Measurements from ENCODE around the gene STK17A. TPM values are rescaled to one million over a fixed set of nuclear protein-coding genes. Genes with fewer than 3 reads are reported as not detected.

STK17A gene
- polyA plus RNA-seq, 1 donor from 2014 or later = 7.9 TPM

GRCh38 chr7:43630482-43630881 is 47.6 kb downstream of the STK17A start:
- Histone ChIP-seq H3K9me2 (ENCODE audit: insufficient read depth, low read length) (no peaks in the 10 kb centered on the region), H3K27ac (ENCODE audit: low read length) (no peak overlapping the region), H3K27me3 (ENCODE audit: insufficient read depth, low read depth, low read length) (no peaks in the 10 kb centered on the region), H3K4me2 (ENCODE audit: low read length) (no peak overlapping the region), H4K20me1 (ENCODE audit: insufficient read depth) (no peaks in the 10 kb centered on the region), H3K9ac (ENCODE audit: low read length) (no peak overlapping the region), H3K9me3 (ENCODE audit: low read length) (no peaks in the 10 kb centered on the region), H2AFZ (ENCODE audit: low read depth, low read length) (no peak overlapping the region), H3K4me3 (ENCODE audit: low read length) (no peak overlapping the region), H3K79me2 (replicated peaks; ENCODE audit: insufficient read depth, low read length) (no peaks in the 10 kb centered on the region), H3K36me3 (ENCODE audit: insufficient read depth, low read length) (no peaks in the 10 kb centered on the region), H3F3A (ENCODE audit: insufficient read depth, low read length, poor library complexity, severe bottlenecking) (no peaks in the 10 kb centered on the region)
- TF ChIP-seq EZH2 (IDR thresholded peaks at IDR 0.05; ENCODE audit: borderline replicate concordance, insufficient read depth, low read length, poor library complexity, severe bottlenecking) (no peak), MXI1 (conservative IDR thresholded peaks at IDR 0.05; ENCODE audit: poor library complexity, severe bottlenecking) (no peak), RAD21 (conservative IDR thresholded peaks at IDR 0.05) (no peak), EP300 (conservative IDR thresholded peaks at IDR 0.05; ENCODE audit: poor library complexity, severe bottlenecking) (no peak), CTCF (IDR thresholded peaks at IDR 0.05; ENCODE audit: poor library complexity, severe bottlenecking) (no peak), REST (IDR thresholded peaks at IDR 0.05; ENCODE audit: borderline replicate concordance) (no peak), SMC3 (conservative IDR thresholded peaks at IDR 0.05; ENCODE audit: poor library complexity) (no peak)

- H2AFZ ChIP-seq (ENCODE audit: low read depth, low read length) = no peak overlapping the region
- H3K4me3 ChIP-seq (ENCODE audit: low read length) = no peak overlapping the region
- no peaks in the 10 kb centered on the region for H3K79me2 ChIP-seq (replicated peaks; ENCODE audit: insufficient read depth, low read length)
- TF ChIP-seq POLR2AphosphoS5 (IDR thresholded peaks at IDR 0.05) (no peak), RAD21 (conservative IDR thresholded peaks at IDR 0.05) (no peak), REST (IDR thresholded peaks at IDR 0.05; ENCODE audit: borderline replicate concordance) (no peak), SMC3 (conservative IDR thresholded peaks at IDR 0.05; ENCODE audit: poor library complexity) (no peak), MXI1 (conservative IDR thresholded peaks at IDR 0.05; ENCODE audit: poor library complexity, severe bottlenecking) (no peak), TAF1 (IDR thresholded peaks at IDR 0.05; ENCODE audit: low read depth) (no peak), EP300 (conservative IDR thresholded peaks at IDR 0.05; ENCODE audit: poor library complexity, severe bottlenecking) (no peak), CTCF (IDR thresholded peaks at IDR 0.05; ENCODE audit: poor library complexity, severe bottlenecking) (no peak), EZH2 (IDR thresholded peaks at IDR 0.05; ENCODE audit: borderline replicate concordance, insufficient read depth, low read length, poor library complexity, severe bottlenecking) (no peak)
- no peaks in the 10 kb centered on the region for H3F3A ChIP-seq (ENCODE audit: insufficient read depth, low read length, poor library complexity, severe bottlenecking)
- no peak overlapping the region for H3K4me2 ChIP-seq (ENCODE audit: low read length)
- H3K27me3 ChIP-seq (ENCODE audit: insufficient read depth, low read depth, low read length) = no peaks in the 10 kb centered on the region
- H3K9ac ChIP-seq (ENCODE audit: low read length) = no peak overlapping the region
- H3K9me2 ChIP-seq (ENCODE audit: insufficient read depth, low read length) = no peaks in the 10 kb centered on the region
- no peak overlapping the region for H3K27ac ChIP-seq (ENCODE audit: low read length)
- H3K9me3 ChIP-seq (ENCODE audit: low read length) = no peaks in the 10 kb centered on the region
- no peaks in the 10 kb centered on the region for H4K20me1 ChIP-seq (ENCODE audit: insufficient read depth)
- H3K36me3 ChIP-seq (ENCODE audit: insufficient read depth, low read length) = peaks cover 5% of the 10 kb centered on the region
Observed at GRCh38 chr7:43631559-43631958, 48.7 kb downstream of the STK17A start.
